ENCODE data around the gene LDHAL6B. TPM values are rescaled to one million over a fixed set of nuclear protein-coding genes. Genes with fewer than 3 reads are reported as not detected.

LDHAL6B gene
- total and polyA plus RNA-seq, 2 donors (not counting 1 experiment from before 2014, with no cell fraction given) = not detected

GRCh38 chr15:59224474-59224873 lies 17.8 kb downstream of the LDHAL6B start:
- no peaks in the 10 kb centered on the region for H3K9me3 ChIP-seq (ENCODE audit: control insufficient read depth, insufficient read depth, low read depth, low read length)
- H3K4me1 ChIP-seq (ENCODE audit: control insufficient read depth, extremely low read depth, insufficient read depth, low read length) = peaks cover 9% of the 10 kb centered on the region
- no peak overlapping the region for H3K27ac ChIP-seq (ENCODE audit: insufficient read depth, low read length)
- H3K36me3 ChIP-seq (ENCODE audit: control insufficient read depth, insufficient read depth, low read length) = peaks cover 5% of the 10 kb centered on the region
- no peak overlapping the region for H3K9ac ChIP-seq (ENCODE audit: insufficient read depth, low read length)
- no peaks in the 10 kb centered on the region for H3K27me3 ChIP-seq (ENCODE audit: control insufficient read depth, insufficient read depth, low read length)
- H3K4me3 ChIP-seq (replicated peaks in 1 of 4; ENCODE audit: control extremely low read depth in 1 of 4, insufficient read depth in 1 of 4, low read depth in 3 of 4, low read length in 4 of 4) = no peak overlapping the region
- no peaks in the 10 kb centered on the region for H4K20me1 ChIP-seq (ENCODE audit: control insufficient read depth, extremely low read depth, insufficient read depth, low read length)
- no peak overlapping the region for H3K4me2 ChIP-seq (ENCODE audit: extremely low read depth, insufficient read depth, low read length)
- no peaks in the 10 kb centered on the region for H3K79me2 ChIP-seq (ENCODE audit: control insufficient read depth, insufficient read depth, low read length)
- no peak for DNase-seq (ENCODE audit: low read depth in 2 of 2)
- H2AFZ ChIP-seq (ENCODE audit: low read length) = no peak overlapping the region
- TF ChIP-seq EZH2 (IDR thresholded peaks at IDR 0.05; ENCODE audit: low read length, missing control alignments) (no peak), CTCF (conservative IDR thresholded peaks at IDR 0.05 in 1 of 2, IDR thresholded peaks at IDR 0.05 in 1 of 2; ENCODE audit: low read depth in 1 of 2, low read length in 2 of 2) (no peak)

GRCh38 chr15:59227021-59227420 lies 20.4 kb downstream of the LDHAL6B start:
- H3K79me2 ChIP-seq (ENCODE audit: control insufficient read depth, insufficient read depth, low read length) = no peaks in the 10 kb centered on the region

GRCh38 chr15:59229015-59229414 lies 22.4 kb downstream of the LDHAL6B start:
- Histone ChIP-seq H3K4me1 (ENCODE audit: control insufficient read depth, extremely low read depth, insufficient read depth, low read length) (peaks cover 4% of the 10 kb centered on the region), H3K27ac (ENCODE audit: insufficient read depth, low read length) (no peak overlapping the region), H3K4me2 (ENCODE audit: extremely low read depth, insufficient read depth, low read length) (no peak overlapping the region), H3K9ac (ENCODE audit: insufficient read depth, low read length) (no peak overlapping the region), H3K27me3 (ENCODE audit: control insufficient read depth, insufficient read depth, low read length) (no peaks in the 10 kb centered on the region), H3K36me3 (ENCODE audit: control insufficient read depth, insufficient read depth, low read length) (no peaks in the 10 kb centered on the region), H2AFZ (ENCODE audit: low read length) (no peak overlapping the region), H3K79me2 (ENCODE audit: control insufficient read depth, insufficient read depth, low read length) (no peaks in the 10 kb centered on the region), H4K20me1 (ENCODE audit: control insufficient read depth, extremely low read depth, insufficient read depth, low read length) (no peaks in the 10 kb centered on the region), H3K4me3 (replicated peaks in 1 of 4; ENCODE audit: control extremely low read depth in 1 of 4, insufficient read depth in 1 of 4, low read depth in 3 of 4, low read length in 4 of 4) (no peak overlapping the region), H3K9me3 (ENCODE audit: control insufficient read depth, insufficient read depth, low read depth, low read length) (no peaks in the 10 kb centered on the region)
- TF ChIP-seq CTCF (conservative IDR thresholded peaks at IDR 0.05 in 1 of 2, IDR thresholded peaks at IDR 0.05 in 1 of 2; ENCODE audit: low read depth in 1 of 2, low read length in 2 of 2) (no peak), EZH2 (IDR thresholded peaks at IDR 0.05; ENCODE audit: low read length, missing control alignments) (no peak)
- no peak for DNase-seq (ENCODE audit: low read depth in 2 of 2)

More at GRCh38 chr15:59227021-59227420, 20.4 kb downstream of the LDHAL6B start:
- Histone ChIP-seq H3K9ac (ENCODE audit: insufficient read depth, low read length) (no peak overlapping the region), H3K4me3 (replicated peaks in 1 of 4; ENCODE audit: control extremely low read depth in 1 of 4, insufficient read depth in 1 of 4, low read depth in 3 of 4, low read length in 4 of 4) (no peak overlapping the region), H4K20me1 (ENCODE audit: control insufficient read depth, extremely low read depth, insufficient read depth, low read length) (no peaks in the 10 kb centered on the region), H3K36me3 (ENCODE audit: control insufficient read depth, insufficient read depth, low read length) (peaks cover 5% of the 10 kb centered on the region), H3K9me3 (ENCODE audit: control insufficient read depth, insufficient read depth, low read depth, low read length) (no peaks in the 10 kb centered on the region), H3K4me2 (ENCODE audit: extremely low read depth, insufficient read depth, low read length) (no peak overlapping the region), H3K27ac (ENCODE audit: insufficient read depth, low read length) (no peak overlapping the region), H3K4me1 (ENCODE audit: control insufficient read depth, extremely low read depth, insufficient read depth, low read length) (peaks cover 11% of the 10 kb centered on the region), H2AFZ (ENCODE audit: low read length) (no peak overlapping the region), H3K27me3 (ENCODE audit: control insufficient read depth, insufficient read depth, low read length) (no peaks in the 10 kb centered on the region)
- TF ChIP-seq CTCF (conservative IDR thresholded peaks at IDR 0.05 in 1 of 2, IDR thresholded peaks at IDR 0.05 in 1 of 2; ENCODE audit: low read depth in 1 of 2, low read length in 2 of 2) (no peak), EZH2 (IDR thresholded peaks at IDR 0.05; ENCODE audit: low read length, missing control alignments) (no peak)
- DNase-seq (ENCODE audit: low read depth in 2 of 2) = no peak

Measured in fibroblast of lung (primary cell).